Stimulated activated CD4-positive, alpha-beta T cell treated with anti-CD3 and anti-CD28 coated beads, Interleukin-15, amount 100 ng/mL, for 48 hours (primary cell): ENCODE results near the gene IQGAP1.
"Not testable (repeated sequence)": the region's sequence is repeated elsewhere in the genome, so short reads cannot be mapped to it uniquely, and the experiment has no call there.

Experiments used
- DNase-seq, 2 donors: peaks; one replicate each; pipeline ENCODE4 v3.0.0-alpha.2; 2020; ENCODE audit warnings: low read depth in 2 of 2

The IQGAP1 gene, protein sequence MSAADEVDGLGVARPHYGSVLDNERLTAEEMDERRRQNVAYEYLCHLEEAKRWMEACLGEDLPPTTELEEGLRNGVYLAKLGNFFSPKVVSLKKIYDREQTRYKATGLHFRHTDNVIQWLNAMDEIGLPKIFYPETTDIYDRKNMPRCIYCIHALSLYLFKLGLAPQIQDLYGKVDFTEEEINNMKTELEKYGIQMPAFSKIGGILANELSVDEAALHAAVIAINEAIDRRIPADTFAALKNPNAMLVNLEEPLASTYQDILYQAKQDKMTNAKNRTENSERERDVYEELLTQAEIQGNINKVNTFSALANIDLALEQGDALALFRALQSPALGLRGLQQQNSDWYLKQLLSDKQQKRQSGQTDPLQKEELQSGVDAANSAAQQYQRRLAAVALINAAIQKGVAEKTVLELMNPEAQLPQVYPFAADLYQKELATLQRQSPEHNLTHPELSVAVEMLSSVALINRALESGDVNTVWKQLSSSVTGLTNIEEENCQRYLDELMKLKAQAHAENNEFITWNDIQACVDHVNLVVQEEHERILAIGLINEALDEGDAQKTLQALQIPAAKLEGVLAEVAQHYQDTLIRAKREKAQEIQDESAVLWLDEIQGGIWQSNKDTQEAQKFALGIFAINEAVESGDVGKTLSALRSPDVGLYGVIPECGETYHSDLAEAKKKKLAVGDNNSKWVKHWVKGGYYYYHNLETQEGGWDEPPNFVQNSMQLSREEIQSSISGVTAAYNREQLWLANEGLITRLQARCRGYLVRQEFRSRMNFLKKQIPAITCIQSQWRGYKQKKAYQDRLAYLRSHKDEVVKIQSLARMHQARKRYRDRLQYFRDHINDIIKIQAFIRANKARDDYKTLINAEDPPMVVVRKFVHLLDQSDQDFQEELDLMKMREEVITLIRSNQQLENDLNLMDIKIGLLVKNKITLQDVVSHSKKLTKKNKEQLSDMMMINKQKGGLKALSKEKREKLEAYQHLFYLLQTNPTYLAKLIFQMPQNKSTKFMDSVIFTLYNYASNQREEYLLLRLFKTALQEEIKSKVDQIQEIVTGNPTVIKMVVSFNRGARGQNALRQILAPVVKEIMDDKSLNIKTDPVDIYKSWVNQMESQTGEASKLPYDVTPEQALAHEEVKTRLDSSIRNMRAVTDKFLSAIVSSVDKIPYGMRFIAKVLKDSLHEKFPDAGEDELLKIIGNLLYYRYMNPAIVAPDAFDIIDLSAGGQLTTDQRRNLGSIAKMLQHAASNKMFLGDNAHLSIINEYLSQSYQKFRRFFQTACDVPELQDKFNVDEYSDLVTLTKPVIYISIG (N-terminal part only)

GRCh38 chr15:90387534-90388461 lies at the start of gene IQGAP1:
TSS of gene IQGAP1 (plus strand) at chr15:90388242. CDS start at chr15:90388342, 100 bp downstream.
- DNase-seq, result peak; percentile 96 to 98

- DNase-seq, result no peak
These were observed 49.5 kb upstream of the IQGAP1 start for GRCh38 chr15:90338532-90338931.

DNA sequence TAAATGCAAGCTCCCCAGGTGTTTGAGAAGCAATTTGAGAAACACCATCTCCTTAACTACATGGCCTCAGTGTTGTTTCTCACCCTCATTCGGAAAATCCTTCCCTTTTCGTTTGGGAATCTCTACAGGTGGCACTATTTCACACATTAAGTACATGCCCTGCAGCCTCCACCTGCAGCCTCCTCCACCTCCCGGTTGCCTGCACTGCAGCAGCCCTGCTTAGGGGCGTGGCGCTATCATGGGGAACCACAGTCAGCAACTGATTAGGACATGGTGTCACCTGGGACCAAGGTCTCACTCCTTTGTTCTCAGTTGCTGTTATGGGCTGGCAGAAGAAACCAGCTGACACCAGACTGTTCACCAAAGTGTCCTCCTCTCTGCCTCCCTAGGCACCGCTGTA lies 47.7 kb upstream of the IQGAP1 start:
- DNase-seq, result no peak

DNA sequence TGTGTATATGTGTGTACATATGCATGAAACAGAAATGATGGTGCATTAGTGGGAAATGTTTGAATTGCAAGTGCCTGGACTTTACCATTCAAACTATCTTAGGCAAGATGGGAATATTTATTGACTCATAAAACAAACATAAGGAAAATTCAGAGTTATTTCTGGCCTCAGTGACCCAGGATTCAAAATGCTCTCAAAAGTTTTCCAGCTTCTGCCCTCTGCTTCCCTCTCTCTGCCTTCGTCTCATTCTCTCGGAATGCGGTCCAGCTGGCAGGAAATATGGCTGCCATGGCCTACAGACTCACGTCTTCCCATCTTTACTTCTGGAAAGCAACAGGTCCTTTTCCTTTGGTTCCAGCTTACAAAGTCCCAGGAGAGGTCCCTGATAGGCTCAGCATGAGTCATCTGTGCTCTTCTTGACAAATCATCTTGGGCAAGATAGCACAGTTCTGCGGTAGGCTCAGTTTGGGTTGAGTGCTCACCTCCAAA lies 44.7 kb upstream of the IQGAP1 start:
- DNase-seq, result no peak

DNA sequence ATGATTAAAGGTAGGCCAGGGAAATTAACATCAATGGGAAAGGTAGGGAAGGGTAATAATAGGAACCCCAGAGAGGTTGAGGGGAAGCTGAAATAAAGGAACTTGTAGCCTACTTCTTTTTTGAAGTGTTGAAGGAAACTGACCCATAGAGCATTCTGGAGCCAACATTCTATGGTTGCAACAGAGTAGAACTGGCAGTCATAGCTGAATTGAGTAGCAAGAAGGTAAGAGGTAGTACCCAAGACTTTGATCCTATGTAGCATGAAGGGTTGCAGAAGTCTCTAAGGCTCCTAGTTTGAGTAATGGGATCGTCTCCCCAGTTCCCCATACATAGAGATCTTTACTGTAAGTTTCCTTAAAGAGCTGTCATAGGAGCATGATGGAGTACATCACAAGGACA lies 43.4 kb upstream of the IQGAP1 start:
- no peak for DNase-seq

- no peak for DNase-seq
These were observed 42.2 kb upstream of the IQGAP1 start for GRCh38 chr15:90345857-90346256.

GRCh38 chr15:90347431-90348065 lies 40.5 kb upstream of the IQGAP1 start:
- DNase-seq, result not testable (repeated sequence)

DNA sequence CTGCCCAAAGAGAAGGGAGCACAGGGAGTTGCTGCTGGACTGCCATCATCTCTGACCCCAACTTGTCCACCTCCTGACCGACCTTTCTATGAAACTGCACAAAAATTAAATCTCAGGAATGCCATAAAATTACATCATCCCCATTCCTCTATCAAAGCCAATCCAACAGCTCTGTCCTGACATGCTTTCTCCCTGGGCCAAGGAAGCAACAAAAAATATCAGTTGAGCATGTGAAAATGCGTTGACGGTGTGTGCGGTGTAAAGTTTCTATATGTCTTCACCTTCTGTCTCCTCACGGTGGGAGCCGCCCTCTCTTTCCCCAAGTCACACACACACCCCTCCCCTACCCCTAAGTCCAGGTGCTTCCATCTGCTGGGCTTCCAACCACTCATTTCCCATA lies 39.6 kb upstream of the IQGAP1 start:
- no peak for DNase-seq

GRCh38 chr15:90349072-90349471 lies 39.0 kb upstream of the IQGAP1 start:
- no peak for DNase-seq

- no peak for DNase-seq
These were observed 38.2 kb upstream of the IQGAP1 start for GRCh38 chr15:90349821-90350220.

- DNase-seq, result no peak
These were observed 36.4 kb upstream of the IQGAP1 start for GRCh38 chr15:90351479-90352106.

DNA sequence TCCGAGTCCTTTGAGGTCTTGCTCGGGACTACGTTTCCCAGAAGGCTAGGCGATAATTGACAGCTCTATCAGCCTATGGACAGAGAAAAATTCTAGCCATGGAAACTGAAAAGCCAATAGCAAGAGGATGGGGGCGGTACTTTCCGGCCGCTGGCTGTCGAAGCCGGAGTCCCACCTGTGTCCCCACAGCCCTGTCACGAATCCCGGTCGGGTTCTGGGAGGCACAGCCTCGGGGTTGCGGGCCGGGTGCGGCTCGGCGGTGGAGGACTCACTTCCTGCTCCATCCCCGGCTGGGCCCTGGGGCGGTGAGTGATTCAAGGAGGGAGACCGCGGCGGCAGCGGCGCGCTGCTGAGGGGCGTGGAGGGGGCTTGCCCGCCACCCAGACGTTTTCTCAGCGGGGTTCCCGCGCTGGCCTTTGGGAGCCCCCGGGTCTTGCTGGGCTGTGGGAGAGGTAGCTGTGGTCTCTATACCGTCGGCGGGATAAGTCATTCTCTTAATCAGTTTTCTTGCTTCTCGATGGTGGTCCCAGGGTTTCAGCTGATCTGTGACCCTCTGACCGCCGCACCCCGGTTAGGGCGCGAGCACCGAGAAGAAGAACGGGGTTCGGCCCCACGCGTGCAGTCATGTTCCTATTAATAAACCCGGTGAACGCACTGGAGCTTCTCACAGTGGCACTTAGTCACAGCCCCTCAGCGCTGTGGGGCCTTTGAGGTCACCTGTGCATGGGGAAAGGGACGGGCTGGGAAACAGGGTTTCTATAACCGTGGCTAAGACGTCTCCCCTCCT lies 35.7 kb upstream of the IQGAP1 start, which contains the start of gene ZNF774:
Gene ZNF774 (plus strand): TSS at position 178 of the 787 bp plus-strand sequence. CDS start 2,377 bp downstream, outside the sequence.
- peak; percentile 87 to 88 for DNase-seq

DNA sequence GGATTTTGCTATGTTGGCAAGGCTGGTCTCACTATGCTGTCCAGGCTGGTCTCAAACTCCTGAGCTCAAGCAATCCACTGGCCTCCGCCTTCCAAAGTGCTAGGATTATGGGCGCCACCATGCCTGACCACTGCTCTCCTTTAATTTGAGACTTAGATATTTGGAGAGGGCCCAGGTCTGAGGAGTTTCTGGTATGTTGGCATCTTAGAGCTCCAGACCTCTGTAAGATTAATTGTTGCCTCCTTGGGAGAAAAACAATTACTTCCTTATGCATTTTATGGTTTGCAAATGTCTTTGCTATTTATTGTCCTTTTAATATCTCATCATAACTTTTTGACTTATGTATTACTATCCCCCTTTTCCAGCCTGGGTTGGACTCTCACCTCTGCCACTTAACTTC lies 33.1 kb upstream of the IQGAP1 start:
- DNase-seq, result no peak

GRCh38 chr15:90358124-90359033 lies 29.7 kb upstream of the IQGAP1 start:
- DNase-seq, result no peak

GRCh38 chr15:90360746-90361145 lies 27.3 kb upstream of the IQGAP1 start:
- DNase-seq, result no peak

DNA sequence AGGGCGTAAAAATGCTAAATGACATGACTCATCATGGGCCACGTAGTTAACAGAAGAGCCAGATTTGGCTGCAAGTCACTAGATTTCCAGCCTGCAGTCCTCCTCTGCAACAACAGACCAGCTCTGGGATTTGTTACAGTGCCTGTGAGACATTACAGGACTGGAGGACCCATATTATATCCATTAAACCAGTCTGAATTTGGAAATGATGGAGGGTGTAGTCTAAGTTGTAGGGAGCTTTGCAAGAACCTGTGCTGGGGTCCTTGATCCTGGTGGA lies 25.2 kb upstream of the IQGAP1 start:
- DNase-seq, result no peak

DNA sequence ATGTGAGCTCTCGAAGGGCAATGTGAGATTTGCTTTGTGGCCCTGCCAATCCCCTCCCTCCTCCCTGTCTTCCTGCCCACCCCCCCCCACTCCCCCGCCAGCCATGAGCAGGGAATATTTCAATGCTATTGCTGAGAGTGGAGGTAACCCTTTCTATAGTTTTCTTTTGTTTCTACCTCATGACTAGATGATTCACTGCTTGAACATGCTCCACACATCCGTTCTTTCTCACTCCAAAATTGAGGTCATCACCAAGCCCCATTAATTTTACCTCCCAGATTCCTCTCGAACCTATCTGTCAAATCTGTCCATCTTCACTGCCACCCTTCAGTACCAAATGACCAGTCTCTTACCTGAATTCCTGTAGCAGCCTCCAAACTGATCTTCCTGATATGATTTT lies 23.8 kb upstream of the IQGAP1 start:
- no peak for DNase-seq
